CD4-positive, alpha-beta T cell treated with Interferon alpha-2 for 1 hour (primary cell): ENCODE measurements around the gene ZNF605.
A peak's percentile ranks its signal among the peaks of the same experiment; 100 is the strongest.
"Not testable (repeated sequence)": the region's sequence is repeated elsewhere in the genome, so short reads cannot be mapped to it uniquely, and the experiment has no call there.

Experiments
- DNase-seq, 2 donors: peaks; one replicate each; pipeline ENCODE4 v3.0.0-alpha.2; 2020 to 2022

The ZNF605 gene

DNA sequence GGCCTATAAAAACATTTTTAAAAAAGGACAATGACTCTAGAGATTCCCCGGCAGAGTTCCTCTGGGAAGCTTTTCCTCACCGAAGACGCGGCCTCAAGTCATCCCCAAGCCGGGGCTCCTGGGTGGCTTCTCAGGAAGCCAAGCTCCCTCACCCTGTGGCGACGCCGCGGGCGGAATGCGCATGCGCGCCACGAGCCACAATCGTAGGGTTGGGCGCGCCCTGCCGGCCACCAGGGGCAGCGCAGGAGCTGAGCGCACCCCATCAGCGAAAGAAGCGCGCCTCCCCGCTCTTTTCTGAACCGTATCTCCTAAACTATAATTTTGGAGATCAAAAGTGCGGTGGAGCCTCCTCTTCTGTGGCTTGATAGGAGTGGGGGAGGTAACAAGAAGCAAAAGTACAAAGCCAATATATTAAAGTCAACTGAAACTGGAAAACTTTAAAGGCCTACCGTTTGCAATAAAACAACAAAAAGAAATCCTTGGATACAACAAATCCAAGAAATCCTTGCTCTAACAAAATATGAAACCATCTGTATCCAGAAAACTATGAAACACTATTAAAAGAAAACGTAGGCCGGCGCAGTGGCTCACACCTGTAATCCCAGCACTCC is 51.3 kb downstream of the ZNF605 start:
- DNase-seq = peak; percentile 87 to 91

DNA sequence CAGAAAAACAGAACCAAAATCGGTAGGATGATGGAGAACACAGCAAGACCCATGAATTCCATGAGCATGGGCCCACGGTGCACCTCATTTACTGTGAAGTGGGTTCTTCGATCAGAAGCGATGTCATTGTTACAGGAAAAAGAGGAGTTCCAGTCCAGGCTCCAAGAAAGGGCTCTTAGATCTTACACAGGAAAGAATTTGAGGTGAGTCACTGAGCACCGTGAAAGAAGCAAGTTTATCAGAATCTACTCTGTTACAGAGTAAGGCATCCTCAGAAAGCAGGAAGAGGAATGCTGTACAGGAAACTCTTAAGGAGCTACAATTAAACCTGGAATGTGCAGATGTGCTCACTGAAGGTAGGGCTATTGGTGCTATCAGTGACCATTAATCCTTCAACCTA is 57.1 kb downstream of the ZNF605 start:
- DNase-seq = no peak

DNA sequence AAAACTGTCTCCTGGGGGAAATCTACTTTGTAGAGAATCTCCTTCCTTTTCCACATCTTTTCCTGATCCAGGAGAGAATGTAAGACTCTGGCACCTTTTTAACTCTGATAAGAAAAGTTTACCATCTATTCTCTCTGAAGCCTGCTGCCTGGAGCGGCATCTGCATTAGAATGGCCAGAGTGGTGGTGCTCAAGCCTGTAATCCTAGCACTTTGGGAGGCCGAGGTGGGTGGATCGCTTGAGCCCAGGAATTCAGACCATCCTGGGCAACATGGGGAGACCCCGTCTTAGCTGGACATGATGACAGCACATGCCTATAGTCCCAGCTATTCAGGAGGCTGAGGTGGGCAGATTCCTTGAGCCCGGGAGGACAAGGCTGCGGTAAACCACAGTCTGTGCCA is 67.3 kb downstream of the ZNF605 start:
- no peak for DNase-seq

DNA sequence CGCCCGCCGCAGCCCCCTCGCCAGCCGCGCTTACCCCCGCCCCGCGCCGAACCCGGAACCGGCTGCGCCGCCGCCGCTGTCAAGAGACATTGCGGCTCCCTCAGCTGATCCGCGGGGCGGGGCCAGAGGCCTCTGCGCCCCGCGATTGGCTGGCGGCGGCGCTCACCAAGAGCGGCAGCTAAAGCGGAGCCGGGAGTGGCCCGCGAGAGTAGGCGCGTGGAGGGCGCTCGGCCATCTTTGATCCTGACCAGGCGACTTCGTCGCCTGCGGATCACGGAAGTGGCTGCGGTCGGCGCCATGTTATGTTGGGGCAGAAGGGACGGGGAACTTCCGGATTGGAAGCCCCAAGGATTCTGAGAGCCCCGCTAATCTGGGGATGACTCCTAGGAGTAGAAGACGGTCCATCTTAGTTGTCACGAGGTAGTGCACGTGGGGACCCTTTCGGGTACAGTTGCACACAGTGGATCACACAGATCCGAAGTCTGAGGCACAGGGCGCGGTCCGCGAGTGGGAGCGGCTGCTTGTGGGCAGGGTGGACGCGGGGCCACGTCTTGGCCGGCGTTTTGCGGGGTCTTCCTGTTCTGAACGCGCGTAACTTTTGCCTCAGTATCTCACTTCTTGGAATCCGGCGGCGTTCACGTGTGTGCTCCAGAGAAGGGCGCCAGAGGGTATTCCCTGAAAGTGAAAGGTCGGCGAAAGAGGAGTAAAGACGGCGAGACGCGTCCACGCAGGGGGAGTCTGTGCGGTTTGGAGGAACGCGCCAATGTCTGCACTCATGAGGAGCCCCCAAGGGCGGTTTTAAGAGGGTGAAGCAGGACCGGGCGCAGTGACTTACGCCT is 68.4 kb downstream of the ZNF605 start, which contains the start of gene CHFR:
Gene CHFR (minus strand): TSS at position 93 of the 839 bp plus-strand sequence. CDS start 277 bp downstream, outside the sequence.
- peak; percentile 96 for DNase-seq

DNA sequence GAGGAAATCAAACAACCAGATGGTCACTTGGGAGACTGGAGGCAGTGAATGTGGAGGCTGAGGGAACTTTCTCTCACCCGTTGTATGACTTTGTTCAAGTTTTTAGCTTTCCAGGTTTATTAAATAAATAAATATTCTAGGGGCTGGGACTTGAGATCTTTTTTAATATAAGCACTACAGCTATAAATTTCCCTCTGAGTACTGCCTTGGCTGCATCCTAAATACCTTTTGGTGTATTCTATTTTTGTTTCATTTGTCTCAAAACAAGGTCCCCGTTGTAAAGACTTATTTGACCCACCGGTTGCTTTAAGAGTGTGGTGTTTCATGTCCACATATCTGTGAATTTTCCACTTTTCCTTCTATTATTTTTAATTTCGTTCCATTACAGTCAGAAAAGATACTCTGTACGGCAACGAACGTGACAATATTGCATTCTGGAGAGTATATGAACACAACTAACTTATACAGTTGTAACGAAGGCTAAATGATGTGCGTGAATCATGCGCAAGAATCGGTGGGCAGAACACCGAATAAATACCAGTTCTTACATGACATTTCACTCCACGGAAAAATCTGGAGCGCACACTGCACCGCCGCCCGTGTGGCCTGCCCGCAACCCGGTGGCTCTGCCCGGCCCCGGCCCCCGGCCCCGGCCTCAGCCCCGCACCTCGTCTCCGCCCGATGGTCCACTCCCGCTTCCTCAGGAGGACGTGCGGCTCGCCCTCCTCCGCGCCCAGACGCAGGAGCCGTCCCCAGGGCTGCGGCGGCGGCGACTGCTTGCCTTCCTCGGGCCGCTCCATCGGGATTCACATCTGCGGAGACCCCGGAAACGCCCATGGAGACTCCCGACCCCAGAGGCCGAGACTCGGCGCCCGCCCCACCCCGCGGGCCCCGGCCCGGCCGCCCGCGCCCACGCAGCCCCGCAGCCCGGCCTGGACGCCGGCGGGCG is 69.3 kb downstream of the ZNF605 start:
- DNase-seq = no peak

DNA sequence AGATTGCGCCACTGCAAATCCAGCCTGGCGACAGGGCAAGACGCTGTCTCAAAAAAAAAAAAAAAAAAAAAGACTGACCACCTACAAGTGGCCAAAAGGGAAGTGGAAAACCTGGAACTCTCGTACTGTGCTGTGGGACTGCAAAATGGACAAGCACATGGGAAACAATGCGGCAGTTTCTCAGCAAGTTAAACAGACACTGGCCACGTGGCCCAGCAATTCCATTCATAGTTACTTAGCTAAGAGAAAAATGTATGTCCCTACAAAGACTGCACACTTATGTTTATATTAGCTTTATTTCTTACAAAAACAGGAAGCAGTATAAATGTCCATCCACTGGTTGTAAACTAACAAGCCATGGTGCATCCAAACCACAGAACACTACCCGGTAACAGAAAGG is 74.3 kb downstream of the ZNF605 start:
- DNase-seq = no peak

DNA sequence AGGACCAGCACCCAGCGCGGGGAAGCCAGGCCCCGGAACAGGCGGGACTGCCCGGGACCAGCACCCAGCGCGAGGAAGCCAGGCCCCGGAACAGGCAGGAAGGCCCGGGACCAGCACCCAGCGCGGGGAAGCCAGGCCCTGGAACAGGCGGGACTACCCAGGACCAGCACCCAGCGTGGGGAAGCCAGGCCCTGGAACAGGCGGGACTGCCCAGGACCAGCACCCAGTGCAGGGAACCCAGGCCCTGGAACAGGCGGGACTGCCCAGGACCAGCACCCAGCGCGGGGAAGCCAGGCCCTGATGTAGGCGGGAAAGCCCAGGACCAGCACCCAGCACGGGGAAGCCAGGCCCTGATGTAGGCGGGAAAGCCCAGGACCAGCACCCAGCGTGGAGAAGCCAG is 81.5 kb downstream of the ZNF605 start:
- not testable (repeated sequence) for DNase-seq

DNA sequence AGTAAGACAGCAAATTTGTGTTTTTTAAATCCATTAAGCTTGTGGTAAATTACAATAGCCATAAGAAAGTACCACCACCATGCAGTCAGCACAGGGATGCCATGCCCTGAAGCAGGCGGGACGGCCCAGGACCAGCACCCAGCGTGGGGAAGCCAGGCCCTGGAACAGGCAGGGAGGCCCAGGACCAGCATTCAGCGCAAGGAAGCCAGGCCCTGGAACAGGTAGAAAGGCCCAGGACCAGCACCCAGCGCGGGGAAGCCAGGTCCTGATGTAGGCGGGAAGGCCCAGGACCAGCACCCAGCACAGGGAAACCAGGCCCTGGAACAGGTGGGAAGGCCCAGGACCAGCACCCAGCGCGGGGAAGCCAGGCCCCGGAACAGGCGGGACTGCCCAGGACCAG is 81.9 kb downstream of the ZNF605 start:
- no peak for DNase-seq

DNA sequence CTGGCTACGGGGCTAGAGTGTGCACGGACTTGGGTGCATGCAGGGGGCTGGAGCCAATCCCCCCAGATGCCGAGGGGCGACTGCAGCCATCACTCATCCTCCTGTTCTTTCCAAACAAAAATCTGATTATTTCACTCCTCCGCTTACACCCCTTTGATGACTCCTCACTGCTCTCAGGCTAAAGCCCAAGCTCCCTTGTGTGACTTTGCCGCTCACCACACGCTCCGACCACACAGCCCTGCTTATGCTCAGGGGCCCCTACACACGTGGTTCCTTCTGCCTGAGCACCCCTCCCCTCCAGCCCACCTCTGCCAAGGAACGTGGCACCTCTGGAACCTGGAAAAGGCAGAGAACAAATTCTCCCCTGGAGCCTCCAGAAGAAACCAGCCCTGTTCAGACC is 82.4 kb downstream of the ZNF605 start:
- no peak for DNase-seq

DNA sequence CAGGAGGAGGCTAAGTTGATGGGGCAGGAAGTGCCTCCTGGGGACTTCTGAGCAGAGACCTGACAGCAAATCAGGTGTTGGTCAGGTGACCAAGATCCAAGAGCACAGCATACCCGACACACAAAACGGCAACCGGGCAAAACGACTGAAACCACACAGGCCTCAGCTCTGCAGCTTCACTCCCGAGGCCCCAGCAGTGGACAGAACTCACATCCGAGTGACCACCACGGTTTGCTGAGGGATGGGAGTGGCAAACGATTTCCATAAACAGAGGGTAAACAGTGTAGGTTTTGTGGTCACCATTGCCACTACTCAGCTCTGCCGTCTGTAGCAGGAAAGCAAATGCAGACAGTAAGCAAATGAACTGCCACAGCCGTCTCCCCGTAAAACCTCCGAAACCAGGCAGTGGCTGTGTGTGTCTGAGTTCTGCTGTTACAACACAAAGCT is 83.1 kb downstream of the ZNF605 start:
- peak; percentile 18 to 46 for DNase-seq

DNA sequence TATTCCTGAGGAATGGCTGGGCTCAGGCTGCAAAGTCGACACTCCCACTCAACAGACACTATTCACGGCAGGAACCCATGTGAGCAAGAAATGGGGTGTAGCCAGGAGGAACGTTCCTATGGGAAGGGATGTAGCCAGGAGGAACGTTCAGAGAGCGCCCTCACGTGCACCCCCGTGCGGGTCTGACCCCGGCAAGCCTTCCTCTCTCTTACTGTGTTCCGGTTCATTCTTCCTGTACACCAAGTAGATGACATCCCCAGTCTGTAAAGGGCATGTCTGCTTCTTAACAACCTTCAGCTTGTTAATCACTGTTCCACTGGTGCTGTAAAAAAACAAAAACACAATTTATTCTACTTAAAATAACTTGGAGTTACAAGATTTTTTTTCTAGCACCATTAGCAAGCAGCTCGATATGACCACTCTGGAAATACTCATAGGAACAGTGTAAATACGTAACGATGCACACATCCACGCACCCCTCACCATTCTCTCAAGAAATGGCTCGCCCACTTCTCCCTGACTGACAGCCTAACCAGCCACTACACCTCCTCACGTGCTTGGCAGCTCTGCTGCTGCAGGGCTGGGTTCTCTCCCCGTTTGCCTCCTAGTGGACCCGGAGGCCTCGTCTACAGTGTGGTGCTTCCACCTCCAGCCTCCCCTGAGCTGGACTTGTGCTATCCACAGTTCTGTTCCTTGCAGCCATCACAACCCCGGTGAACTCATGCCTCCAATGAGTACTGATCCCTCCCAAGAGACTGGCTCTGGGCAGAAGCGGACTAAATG is 83.8 kb downstream of the ZNF605 start:
- DNase-seq = no peak

DNA sequence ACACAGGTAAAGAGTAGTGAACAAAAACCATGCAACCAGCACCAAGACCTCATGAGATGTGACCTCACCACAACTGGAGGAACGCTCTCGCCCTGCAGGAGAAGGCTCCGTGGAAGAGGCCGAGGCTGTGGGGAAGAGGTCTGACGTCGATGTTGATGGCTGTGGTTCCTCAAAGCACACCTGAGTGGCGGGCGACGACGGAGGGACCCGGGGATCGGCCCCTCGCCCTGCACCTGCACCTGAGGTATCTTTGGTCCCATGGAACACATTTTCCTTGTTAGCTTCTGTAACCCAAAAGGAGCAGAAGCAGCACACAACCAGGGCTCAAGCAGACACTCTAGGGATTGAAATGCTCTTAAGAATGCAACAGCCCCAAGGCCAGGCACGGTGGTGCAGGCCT is 86.6 kb downstream of the ZNF605 start:
- no peak for DNase-seq
